ENCODE data around the gene EBP.
"Not testable (repeated sequence)": the region's sequence is repeated elsewhere in the genome, so short reads cannot be mapped to it uniquely, and the experiment has no call there.

EBP gene

DNA sequence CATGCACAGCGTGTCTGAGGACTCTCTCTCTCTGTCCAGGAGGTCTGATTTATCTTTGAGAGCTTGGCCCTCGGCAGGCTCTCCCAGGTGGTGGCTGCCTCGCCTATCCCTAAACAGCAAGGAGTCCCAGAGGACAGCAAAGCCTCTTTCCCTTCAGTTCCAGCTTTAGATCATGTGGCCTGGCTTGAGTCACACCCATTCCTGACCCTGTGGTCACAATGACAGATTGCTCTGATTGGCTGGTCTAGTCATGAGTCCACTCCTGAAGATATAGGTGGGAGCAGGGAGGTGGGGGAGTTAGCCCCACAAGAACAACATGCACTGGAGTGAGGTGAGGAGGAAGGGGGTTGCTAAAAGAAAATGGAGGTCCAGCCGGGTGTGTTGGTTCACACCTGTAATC, 24.9 kb upstream of the EBP start:
- DNase-seq, result no peak

DNA sequence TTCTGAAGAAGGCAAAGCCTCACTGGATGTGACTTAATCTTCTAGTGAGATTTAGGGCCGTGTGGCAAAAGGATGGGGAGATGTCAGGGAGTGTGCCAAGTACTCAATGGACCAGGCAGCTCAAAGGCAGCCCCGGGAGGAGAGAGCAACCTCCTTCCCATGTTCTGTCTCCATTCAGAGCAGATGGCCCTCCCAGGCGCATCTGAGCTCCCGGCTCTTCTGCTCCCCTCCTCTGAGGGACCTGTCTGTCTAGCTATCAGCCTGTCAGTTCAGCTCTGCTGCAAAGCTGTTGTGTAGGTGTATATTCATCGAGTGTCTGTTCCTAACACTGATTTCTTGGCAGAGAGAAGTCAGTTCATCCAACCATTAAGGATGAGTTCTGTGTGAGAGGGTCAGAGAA, 23.7 kb upstream of the EBP start:
- no peak for DNase-seq

DNA sequence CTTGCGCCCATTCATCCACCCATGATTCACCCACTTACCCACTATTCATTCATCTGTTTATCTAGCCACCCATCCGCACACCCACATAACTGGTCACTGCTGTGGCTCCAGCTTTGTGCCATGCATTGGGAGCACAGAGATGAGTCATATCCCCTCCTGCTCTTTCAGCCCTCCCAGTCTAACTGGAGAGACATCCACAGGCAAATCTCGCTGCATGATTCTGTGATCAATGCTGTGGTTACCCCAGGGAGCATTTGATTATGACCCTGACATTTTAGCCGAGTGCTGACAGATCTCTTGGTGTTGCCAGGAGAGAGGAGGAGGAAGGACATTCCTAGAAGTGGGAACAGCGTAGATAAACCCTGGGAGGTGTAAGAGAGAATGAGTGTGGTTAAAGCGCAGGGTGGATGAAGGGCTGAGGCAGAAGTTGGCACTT, 23.2 kb upstream of the EBP start:
- DNase-seq, result no peak

DNA sequence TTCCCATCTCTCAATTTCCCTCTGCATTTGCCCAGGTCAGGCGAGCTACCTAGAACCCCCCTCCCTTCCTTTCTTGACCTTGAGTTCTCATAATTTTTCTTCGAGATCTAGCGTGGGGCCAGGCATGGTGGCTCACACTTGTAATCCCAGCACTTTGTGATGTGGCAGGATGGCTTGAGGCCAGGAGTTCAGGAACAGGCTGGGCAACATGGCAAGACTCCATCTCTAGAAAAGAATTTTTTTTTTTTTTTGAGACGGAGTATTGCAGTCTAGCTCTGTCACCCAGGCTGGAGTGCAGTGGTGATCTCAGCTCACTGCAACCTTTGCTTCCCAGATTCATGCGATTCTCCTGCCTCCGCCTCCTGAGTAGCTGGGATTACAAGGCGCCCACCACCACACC, 17.3 kb upstream of the EBP start:
- DNase-seq, result no peak

DNA sequence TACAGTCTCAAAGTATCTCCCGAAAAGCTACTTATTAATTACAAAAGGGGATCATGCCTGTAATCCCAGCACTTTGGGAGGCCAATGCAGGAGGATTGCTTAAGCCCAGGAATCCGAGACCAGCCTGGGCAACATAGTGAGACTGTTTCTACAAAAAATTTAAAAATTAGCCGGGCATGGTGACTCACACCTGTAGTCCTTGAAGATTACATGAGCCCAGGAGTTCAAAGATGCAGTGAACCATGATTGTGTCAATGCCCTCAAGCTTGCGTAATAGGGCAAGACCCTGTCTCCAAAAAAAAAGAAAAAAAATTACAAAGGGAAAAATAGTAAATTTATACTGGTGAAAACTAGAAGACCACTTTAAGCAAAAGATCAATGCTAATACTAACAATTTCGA, 16.1 kb upstream of the EBP start:
- no peak for DNase-seq

DNA sequence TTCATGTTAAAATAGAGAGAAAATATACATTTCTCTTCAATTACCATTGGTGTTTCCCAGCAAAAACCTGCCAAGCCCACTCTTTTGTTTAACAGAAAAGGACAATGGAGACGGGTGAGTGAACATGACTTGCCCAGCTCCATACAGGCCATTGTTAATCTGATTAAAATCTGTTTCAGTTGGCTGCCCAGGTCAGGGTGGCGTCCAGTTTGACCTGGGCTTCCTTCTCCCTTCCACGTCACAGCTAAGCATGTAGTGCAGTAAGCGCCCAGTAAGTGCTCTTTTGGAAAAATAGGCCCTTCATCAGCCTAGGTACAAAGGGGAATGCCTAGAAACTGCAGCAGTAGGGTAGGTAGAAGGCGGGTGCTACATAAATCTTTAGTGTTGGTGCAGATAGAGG, 14.4 kb upstream of the EBP start:
- no peak for DNase-seq

DNA sequence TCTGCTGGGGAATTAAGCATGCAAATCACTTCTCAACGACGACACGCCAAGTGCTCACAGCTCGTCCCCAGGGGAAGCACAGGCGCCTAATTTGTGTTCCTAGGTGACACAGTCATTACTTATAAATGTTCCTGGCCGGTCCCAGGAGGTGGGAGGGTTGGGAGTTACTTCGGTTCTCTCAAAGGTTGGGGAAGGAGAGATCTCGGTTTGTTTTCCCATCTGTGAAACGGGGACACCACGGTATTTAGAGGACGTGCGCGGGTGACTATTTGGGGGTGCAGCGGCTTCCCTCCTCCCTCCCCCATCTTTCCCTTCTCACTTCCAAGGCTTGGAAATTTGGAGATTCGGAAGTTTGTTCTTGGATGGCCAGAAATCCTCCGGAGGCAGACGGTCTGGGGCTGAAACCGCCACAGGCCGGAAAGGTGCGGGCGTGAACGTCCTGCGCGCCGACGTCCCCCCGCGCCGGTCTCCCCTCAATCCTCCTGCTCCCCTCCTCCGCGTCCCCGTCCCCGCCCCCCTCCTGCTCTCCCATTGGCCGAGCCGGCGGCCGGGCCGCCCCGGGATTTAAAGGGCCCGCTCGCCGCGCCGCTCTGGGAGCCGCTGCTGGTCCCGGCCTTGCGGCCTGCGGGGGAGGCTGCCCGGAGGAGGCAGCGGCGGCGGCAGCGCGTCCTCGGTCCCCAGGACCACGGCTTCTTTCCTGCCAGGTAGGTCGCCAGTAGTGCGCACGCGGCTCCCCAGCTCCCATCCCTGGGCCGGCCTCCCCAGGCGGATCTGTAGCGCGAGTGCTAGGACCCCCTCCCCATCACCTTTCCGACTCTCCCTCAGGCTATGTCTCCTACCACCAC, 13.0 kb upstream of the EBP start, which contains the start of gene PORCN:
PORCN (plus strand) TSS at position 593 of the 845 bp plus-strand sequence. CDS start 829 bp downstream, outside the sequence.
- peak; percentile 77 for DNase-seq

DNA sequence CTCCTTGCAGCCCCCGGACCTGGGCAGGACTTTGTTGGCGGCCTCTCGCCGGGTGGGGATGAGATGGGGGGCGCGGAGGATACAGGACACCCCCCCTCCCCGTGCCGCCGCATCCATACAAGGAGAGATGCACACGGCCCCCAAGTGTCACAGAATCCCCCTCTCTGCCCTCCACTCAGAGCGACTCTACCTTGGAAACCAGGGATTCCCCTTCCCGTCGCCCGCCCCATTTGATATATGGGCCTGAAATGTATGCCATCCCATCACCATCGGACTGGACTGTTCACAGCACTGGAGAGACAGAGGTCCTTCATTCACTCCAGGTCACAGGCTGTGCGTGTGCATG, 12.4 kb upstream of the EBP start:
- no peak for DNase-seq

DNA sequence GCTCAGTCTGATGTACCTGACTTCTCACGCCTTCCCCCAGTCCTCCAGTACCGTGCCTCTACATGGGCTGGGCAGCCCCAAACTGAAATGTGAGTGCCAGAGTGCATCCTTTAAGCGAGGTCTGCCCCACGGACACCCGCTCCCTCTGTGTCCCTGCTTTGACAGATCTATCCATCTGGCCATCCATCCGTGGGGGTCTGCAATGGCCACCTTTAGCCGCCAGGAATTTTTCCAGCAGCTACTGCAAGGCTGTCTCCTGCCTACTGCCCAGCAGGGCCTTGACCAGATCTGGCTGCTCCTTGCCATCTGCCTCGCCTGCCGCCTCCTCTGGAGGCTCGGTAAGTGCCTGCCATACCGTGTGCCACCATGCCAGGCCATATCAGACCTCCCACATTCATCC, 12.0 kb upstream of the EBP start:
- DNase-seq, result no peak

DNA sequence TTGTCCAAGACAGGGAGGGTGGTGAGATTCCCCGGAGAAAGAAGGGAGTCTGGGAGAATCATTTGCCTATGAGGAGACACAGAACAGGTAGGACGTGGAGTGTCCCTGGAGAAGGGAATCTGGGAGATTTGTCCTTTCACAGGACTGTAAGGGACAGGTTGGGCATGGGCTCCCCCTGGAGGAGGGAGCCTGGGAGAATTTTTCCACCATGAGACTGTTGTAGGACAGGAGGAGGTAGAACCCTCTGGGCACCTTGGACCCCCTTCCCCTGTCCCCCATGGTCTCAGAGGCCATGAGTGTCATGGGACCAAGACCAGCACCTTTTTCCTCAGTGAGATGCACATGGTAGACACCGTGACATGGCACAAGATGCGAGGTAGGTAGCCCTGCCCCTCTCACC, 10.0 kb upstream of the EBP start:
- no peak for DNase-seq

DNA sequence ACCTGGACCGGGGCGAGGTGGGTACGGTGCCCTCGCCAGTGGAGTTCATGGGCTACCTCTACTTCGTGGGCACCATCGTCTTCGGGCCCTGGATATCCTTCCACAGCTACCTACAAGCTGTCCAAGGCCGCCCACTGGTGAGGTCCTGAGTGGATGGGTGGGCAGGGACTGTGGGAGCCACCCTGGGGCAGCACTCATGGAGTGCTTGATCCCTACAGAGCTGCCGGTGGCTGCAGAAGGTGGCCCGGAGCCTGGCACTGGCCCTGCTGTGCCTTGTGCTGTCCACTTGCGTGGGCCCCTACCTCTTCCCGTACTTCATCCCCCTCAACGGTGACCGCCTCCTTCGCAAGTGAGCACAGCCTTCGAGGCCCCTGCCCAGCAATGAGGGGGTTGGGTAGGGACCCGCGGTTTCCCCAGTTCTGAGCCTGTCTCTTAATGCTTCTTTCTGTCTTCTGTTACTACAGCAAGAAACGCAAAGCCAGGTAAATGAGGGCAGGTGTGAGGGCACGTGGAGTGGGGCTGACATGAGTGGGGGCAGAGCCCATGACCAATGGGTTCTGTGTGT, 9.2 kb upstream of the EBP start:
- DNase-seq, result no peak

DNA sequence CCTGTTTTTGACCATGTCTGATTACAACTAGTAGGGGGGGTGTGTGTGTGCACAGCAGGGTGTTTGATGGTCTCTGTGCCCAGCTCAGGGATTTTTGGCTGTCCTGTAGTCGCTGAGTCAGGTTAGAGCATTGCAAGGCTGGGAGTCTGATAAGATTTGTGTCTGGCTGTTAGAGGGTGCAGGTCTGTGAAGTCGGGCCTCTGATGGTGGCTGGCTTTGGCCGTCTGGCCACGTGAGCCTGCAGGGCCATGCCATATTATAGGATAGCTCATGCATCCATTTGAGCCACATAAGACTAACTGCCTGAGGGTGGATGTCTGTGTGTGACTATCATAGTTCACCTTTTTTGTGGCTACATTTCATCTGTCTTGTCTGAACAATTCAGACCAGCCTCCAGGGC, 7.9 kb upstream of the EBP start:
- DNase-seq, result no peak

DNA sequence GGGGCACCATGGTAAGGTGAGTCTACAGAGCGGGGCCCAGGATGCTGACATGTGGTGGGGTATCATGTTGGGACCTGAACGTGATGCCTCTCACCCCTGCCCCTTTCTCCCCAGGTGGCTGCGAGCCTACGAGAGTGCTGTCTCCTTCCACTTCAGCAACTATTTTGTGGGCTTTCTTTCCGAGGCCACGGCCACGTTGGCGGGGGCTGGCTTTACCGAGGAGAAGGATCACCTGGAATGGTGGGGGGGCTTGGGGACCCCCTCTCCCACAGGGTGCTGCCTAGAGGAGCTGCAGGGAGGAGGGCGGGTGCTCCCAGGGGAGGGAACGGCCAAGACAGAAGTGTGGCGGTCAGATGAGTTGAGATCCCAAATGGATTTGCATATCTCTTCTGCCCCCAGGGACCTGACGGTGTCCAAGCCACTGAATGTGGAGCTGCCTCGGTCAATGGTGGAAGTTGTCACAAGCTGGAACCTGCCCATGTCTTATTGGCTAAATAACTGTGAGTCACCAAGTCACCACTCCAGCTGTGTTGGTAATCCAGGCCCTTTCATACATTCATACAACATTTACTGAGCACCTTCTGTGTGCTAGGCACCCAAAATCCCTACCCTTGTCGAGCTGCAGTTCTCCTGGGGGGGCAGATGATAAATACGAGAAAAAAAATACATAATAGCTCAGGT, 7.3 kb upstream of the EBP start:
- DNase-seq, result no peak

DNA sequence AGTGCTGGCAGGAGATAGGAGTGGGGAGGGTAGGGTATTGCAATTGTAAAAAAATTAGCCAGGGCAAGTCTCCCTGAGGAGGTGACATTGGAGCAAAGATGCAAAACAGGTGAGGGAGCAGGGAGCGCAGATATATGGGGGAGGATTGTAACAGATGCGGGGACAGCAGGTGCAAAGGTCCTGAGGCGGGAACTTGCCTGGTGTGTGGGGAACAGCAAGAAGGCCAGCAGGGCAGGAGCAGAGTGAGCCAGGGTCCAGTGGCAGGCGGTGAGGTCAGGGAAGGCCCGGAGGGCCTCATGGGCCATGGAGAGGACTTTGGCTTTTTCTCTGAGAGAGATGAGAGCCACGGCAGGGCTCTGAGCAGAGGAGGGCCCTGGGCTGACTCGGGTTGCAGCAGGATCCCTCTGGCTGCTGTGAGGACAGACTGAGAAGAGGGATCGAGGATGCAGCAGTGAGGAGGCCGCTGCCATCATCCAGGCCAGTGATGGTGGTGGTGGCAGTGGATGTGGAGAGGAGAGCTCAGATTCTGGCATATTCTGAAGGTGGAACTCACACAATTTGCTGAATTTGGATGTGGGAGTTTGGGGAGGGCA, 6.6 kb upstream of the EBP start:
- no peak for DNase-seq

DNA sequence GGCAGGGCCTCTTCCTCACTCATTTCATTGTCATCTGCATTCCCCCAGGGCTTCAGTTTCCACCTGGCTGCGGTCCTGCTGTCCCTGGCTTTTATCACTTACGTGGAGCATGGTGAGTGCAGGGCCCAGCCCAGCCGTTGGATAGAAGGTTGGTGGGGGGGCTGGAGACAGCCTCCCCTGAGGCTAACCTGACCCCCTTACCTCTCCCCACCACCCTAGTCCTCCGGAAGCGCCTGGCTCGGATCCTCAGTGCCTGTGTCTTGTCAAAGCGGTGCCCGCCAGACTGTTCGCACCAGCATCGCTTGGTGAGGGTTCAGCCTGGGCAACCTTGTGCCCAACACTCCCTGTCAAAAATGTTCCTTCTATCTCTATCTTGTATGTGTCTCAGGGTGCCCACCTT, 5.8 kb upstream of the EBP start:
- DNase-seq, result no peak

DNA sequence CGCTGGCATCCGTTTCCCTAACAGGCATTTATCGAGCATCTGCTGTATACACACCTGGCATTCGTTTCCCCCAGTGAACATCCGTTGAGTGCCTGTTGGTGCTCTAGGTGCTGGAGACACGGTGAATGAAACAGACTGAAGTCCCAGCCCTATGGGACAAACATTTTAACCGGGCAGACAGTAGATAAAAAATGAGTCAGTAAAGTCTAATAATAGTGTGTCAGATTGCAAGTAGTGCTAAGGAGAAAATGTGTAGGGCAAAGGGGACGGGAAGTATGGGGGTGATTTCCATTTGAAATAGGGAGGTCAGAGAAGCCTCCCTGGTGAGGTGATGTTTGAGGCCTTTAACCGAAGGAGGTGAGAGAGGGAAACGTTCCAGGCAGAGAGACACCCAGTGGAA, 5.3 kb upstream of the EBP start:
- no peak for DNase-seq

DNA sequence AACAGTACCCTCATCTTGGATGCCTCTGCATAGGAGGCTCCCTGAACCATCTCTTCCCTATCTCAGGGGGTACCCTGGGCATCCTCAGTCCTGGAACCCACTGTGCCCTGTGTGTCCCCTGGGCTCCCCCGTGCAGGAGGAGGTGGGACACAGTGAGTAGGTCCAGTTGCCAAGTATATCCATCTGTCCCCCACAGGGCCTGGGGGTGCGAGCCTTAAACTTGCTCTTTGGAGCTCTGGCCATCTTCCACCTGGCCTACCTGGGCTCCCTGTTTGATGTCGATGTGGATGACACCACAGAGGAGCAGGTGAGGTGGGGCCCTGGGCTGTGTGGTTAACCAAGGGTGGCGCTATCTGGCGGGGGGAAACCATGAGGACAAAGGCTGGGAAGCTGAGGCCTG, 4.6 kb upstream of the EBP start:
- no peak for DNase-seq

DNA sequence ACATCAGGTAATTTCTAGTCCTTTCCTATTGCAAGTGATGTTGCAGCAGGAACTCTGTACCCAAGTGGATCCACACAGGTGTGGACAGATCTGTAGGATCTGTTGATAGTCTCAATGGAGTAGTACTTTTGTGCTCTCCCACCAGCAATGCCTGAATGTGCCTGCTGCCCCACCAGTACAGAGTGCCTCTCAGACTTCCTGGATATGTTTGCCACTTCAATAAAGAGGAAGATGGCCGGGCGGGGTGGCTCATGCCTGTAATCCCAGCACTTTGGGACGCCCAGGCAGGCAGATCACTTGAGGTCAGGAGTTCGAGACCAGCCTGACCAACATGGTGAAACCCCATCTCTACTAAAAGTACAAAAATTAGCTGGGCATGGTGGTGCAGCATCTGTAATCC, 2.1 kb upstream of the EBP start:
- DNase-seq, result not testable (repeated sequence)

DNA sequence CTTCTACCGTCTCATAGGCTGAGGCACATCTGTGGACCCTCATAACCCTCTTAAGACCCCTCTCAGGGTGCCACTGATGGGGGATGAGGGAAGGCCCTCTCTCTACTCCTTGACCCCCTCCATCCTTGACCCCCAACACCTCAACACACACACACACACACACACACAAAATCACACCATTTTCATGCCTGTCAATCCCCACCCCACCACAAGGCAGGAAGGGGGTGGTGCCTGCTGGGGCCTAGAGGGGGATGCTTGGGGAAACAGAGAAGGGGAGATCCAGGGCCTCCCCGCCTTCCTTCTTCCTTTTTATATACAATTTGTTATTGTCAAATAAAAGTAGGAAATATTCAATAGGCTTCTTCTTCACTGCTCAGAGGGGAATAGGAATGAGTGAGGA, 1.2 kb upstream of the EBP start:
- no peak for DNase-seq

DNA sequence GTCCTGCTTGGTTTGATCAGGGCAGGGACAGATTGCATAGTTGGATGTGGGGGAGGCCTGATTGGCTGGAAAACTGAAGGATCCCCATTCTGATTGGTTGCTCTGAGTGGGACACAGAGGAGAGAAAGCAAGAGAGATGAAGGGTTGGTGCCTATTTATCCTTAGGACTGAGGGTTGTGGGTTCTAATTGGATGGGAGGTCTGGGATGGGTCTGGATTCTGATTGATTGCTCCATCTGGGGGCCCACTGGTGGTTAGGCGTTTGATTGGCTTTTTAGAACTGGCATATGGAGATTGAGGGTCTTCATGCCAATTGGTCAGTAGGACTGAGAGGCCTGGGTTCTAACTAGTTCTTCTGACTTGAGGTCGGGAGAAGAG, 644 bp upstream of the EBP start:
- no peak for DNase-seq

DNA sequence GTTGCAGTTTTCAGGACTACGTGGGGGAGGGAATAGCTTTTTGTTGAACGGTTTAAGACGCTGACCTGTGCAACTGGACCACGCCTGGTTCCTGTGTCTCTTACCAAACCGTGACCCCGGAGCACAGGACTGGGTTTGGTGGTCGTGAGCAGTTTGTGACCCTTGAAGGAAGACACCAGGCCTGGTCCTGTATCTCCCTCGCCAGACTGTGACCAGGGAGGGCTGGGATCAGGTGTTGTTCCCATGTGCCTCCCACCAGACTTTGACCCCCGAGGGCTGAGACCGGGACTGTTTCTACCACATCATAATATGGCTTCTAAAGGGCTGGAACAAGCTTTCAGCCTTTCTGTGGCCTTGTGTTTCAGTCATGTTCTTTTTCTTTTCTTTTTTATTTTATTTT, 683 bp downstream of the EBP start:
- no peak for DNase-seq

DNA sequence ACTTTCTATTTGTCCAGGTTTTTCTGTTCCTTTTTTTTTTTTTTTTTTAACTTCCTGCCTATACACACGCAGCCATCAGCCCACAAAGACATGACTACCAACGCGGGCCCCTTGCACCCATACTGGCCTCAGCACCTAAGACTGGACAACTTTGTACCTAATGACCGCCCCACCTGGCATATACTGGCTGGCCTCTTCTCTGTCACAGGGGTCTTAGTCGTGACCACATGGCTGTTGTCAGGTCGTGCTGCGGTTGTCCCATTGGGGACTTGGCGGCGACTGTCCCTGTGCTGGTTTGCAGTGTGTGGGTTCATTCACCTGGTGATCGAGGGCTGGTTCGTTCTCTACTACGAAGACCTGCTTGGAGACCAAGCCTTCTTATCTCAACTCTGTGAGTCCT, 2.1 kb downstream of the EBP start:
- no peak for DNase-seq

DNA sequence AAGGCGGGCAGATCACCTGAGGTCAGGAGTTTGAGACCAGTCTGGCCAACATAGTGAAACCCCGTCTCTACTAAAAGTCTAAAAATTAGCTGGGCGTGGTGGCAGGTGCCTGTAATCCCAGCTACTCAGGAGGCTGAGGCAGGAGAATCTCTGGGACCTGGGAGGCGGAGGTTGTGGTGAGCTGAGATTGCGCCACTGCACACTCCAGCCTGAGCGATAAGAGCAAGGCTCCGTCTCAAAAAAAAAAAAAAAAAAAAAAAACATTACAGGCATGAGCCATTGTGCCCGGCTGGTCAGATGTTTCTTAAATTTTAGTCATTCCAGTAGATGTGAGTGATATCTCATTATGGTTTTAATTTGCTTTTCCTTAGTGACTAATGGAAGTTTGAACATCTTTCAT, 4.2 kb downstream of the EBP start:
- not testable (repeated sequence) for DNase-seq

DNA sequence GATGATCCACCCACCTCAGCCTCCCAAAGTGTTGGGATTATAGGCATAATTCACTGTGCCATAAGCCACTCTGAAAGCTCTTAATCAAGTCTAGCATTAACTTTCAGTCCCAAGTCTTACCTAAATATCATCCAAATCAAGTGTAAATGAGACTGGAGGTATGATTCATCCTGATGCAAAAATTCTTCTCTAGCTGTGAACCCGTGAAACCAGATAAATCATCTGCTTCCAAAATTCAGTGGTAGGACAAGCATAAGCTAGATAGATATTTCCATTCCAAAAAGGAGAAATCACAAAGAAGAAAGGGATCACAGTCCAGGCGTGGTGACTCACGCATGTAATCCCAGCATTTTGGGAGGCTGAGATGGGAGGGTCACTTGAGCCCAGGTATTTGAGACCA, 9.1 kb downstream of the EBP start:
- no peak for DNase-seq

Measured in stimulated activated CD4-positive, alpha-beta T cell treated with anti-CD3 and anti-CD28 coated beads, Interleukin-1b, Interleukin-23, amount 100 ng/mL, for 48 hours (primary cell).